K562 (cell line): ENCODE measurements around the gene TGM3. TPM values are rescaled to one million over a fixed set of nuclear protein-coding genes. Genes with fewer than 3 reads are reported as not detected.

Experiments
- ATAC-seq: fragments of 200-7000 bp; cut with Tn5 transposase; 3 replicates; pipeline ENCODE4 v1.9.1; 2020; ENCODE audit warnings: moderate library complexity
- Bru-seq: library from RNA; stranded (reverse); fragments of 400-500 nt; gene quantifications from one replicate; lab custom pipeline; 2021; lab: Mats Ljungman, UMichigan
- BruChase-seq, 2 experiments: library from RNA; stranded (reverse); fragments of 400-500 nt; gene quantifications; one replicate each; lab custom pipeline; 2021; lab: Mats Ljungman, UMichigan
- BruUV-seq: library from RNA; stranded (reverse); fragments of 400-500 nt; replicated peaks from 2 replicates; lab custom pipeline; 2021; lab: Mats Ljungman, UMichigan
- CTCF ChIA-PET: fragments of 300-600 bp; formaldehyde crosslinking; extraction: SDS; loops from one replicate; lab custom pipeline; 2021; ENCODE audit warnings: low intra/inter-chr PET ratio; lab: Yijun Ruan, JAX
- POLR2A ChIA-PET: fragments of 300-600, 350-650 bp; sonication (Branson Sonifier 250); formaldehyde crosslinking; extraction: SDS; loops from one replicate; lab custom pipeline; 2021; ENCODE audit warnings: antibody characterized with exemption, inconsistent platforms; lab: Yijun Ruan, JAX
- DNase-seq, 4 experiments: peaks; one replicate each; pipeline versions ENCODE4 v3.0.0 to v3.0.0-alpha.2; 2011 to 2018; ENCODE audit warnings: low spot score in 3 of 4, mixed read lengths in 3 of 4; ENCODE audit errors: extremely low read depth in 1 of 4
- FAIRE-seq: peaks from 2 replicates; lab custom pipeline; 2011; peaks lifted over from hg19 to GRCh38; lab: Jason Lieb, UNC
- H2AFZ ChIP-seq: 2 replicates; pipeline ENCODE4 v1.6.0; 2011; ENCODE audit warnings: low read depth, low read length, control low read depth, inconsistent platforms
- H3K27ac ChIP-seq: fragments of 200-600 bp; 3 replicates; pipeline ENCODE4 v1.8.0; 2011; ENCODE audit warnings: low read depth, mild to moderate bottlenecking, control low read depth, inconsistent platforms, low read length, moderate library complexity, mixed read lengths; ENCODE audit errors: extremely low read depth
- H3K27me3 ChIP-seq, 2 experiments: fragments of 300-600 bp in 1 of 2; 2 replicates in 1 of 2; 3 replicates in 1 of 2; pipeline versions ENCODE4 v1.6.0 to v1.8.0; 2011; ENCODE audit warnings: inconsistent platforms in 2 of 2, low read length in 2 of 2, mild to moderate bottlenecking in 1 of 2, mixed read lengths in 1 of 2, moderate library complexity in 1 of 2; ENCODE audit not compliant: control insufficient read depth in 2 of 2, insufficient read depth in 2 of 2
- H3K36me3 ChIP-seq: fragments of 300-600 bp; 3 replicates; pipeline ENCODE4 v1.8.0; 2011; ENCODE audit warnings: mild to moderate bottlenecking, low read length, inconsistent platforms; ENCODE audit not compliant: control insufficient read depth, insufficient read depth
- H3K4me1 ChIP-seq, 2 experiments: fragments of 200-600 bp in 1 of 2; replicated peaks in 1 of 2; 2 replicates in 1 of 2; 3 replicates in 1 of 2; pipeline versions ENCODE4 v1.5.1 to v1.8.0; 2011; ENCODE audit warnings: inconsistent platforms in 2 of 2, low read length in 2 of 2, mild to moderate bottlenecking in 1 of 2, mixed read lengths in 1 of 2, moderate library complexity in 1 of 2; ENCODE audit not compliant: control insufficient read depth in 2 of 2, insufficient read depth in 2 of 2
- H3K4me2 ChIP-seq: 2 replicates; pipeline ENCODE4 v1.6.1; 2011; ENCODE audit warnings: low read length, control low read depth, inconsistent platforms, mixed read lengths; ENCODE audit not compliant: insufficient read depth
- H3K4me3 ChIP-seq: fragments of 200-600 bp; sonication (generic), shearing (Covaris generic); 2 replicates; pipeline ENCODE4 v1.5.1; 2016; ENCODE audit warnings: control low read depth, inconsistent platforms
- H3K79me2 ChIP-seq: fragments of 200-600 bp; 3 replicates; pipeline ENCODE4 v1.8.0; 2011; ENCODE audit warnings: low read length, inconsistent platforms; ENCODE audit not compliant: control insufficient read depth, insufficient read depth
- H3K9ac ChIP-seq, 2 experiments: 2 replicates each; pipeline versions ENCODE4 v1.6.0 to v1.6.1; 2011; ENCODE audit warnings: low read depth in 2 of 2, low read length in 2 of 2, control low read depth in 1 of 2, inconsistent platforms in 1 of 2, mild to moderate bottlenecking in 1 of 2, mixed read lengths in 1 of 2; ENCODE audit not compliant: insufficient read depth in 1 of 2
- H3K9me1 ChIP-seq: one replicate; pipeline ENCODE4 v1.6.0; 2011; ENCODE audit warnings: inconsistent platforms, mild to moderate bottlenecking, low read length, moderate library complexity; ENCODE audit not compliant: control insufficient read depth, insufficient read depth
- H3K9me3 ChIP-seq: replicated peaks from 2 replicates; pipeline ENCODE4 v1.5.1; 2011; ENCODE audit warnings: low read depth, low read length, inconsistent platforms; ENCODE audit not compliant: control insufficient read depth, insufficient read depth
- H4K20me1 ChIP-seq: replicated peaks from 2 replicates; pipeline ENCODE4 v1.6.1; 2011; ENCODE audit warnings: low read length, inconsistent platforms, mixed read lengths; ENCODE audit not compliant: control insufficient read depth, insufficient read depth
- ATF4 ChIP-seq: fragments of 450-650 bp; formaldehyde crosslinking; IDR thresholded peaks from 2 replicates; pipeline ENCODE4 v1.4.0; 2022; ENCODE audit warnings: mild to moderate bottlenecking, moderate library complexity
- CC2D1A ChIP-seq: fragments of 450-650 bp; IDR thresholded peaks from 2 replicates; pipeline ENCODE4 v1.6.1; 2017; ENCODE audit warnings: mild to moderate bottlenecking
- E4F1 ChIP-seq: fragments of 250-450 bp; sonication (Bioruptor Pico); IDR thresholded peaks from 2 replicates; pipeline ENCODE4 v1.5.0; 2021; ENCODE audit warnings: mild to moderate bottlenecking, borderline replicate concordance
- ELF1 ChIP-seq: fragments of 200-800 bp; sonication (Bioruptor generic); IDR thresholded peaks from 2 replicates; pipeline ENCODE4 v1.6.1; 2016; ENCODE audit warnings: missing genetic modification characterization, missing compliant biosample characterization
- HNRNPK ChIP-seq: fragments of 200-400 bp; formaldehyde crosslinking; IDR thresholded peaks from one replicate; pipeline ENCODE4 v1.6.1; 2018; ENCODE audit warnings: mild to moderate bottlenecking, low read depth, low read length; ENCODE audit not compliant: poor library complexity, severe bottlenecking
- IFI16 ChIP-seq: fragments of 250-450 bp; sonication (Bioruptor Pico); IDR thresholded peaks from 2 replicates; pipeline ENCODE4 v2.1.2; 2022; ENCODE audit warnings: mild to moderate bottlenecking, inconsistent platforms
- PCBP1 ChIP-seq: fragments of 200-400 bp; formaldehyde crosslinking; IDR thresholded peaks from 2 replicates; pipeline ENCODE4 v1.6.1; 2018; ENCODE audit warnings: mild to moderate bottlenecking, low read depth, low read length; ENCODE audit not compliant: poor library complexity, severe bottlenecking
- PHF21A ChIP-seq: fragments of 450-650 bp; IDR thresholded peaks from 2 replicates; pipeline ENCODE4 v1.6.1; 2017; ENCODE audit warnings: low read depth, borderline replicate concordance
- PKNOX1 ChIP-seq: fragments of 450-650 bp; IDR thresholded peaks from 2 replicates; pipeline ENCODE4 v1.6.1; 2016
- POLR3A ChIP-seq: IDR thresholded peaks from 2 replicates; pipeline ENCODE4 v1.6.1; 2011; ENCODE audit warnings: borderline replicate concordance, mild to moderate bottlenecking, moderate library complexity; ENCODE audit not compliant: insufficient read length, insufficient read depth; ENCODE audit errors: extremely low read depth
- PRMT5 ChIP-seq: sonication (generic); formaldehyde crosslinking; IDR thresholded peaks from 2 replicates; pipeline ENCODE4 v1.5.0; 2020; ENCODE audit warnings: missing genetic modification reagents
- TEAD4 ChIP-seq, 2 experiments: sonication (generic) in 1 of 2; formaldehyde crosslinking in 1 of 2; IDR thresholded peaks; 2 replicates each; pipeline versions ENCODE4 v1.6.1 to v1.8.0; 2012 to 2022; ENCODE audit warnings: borderline replicate concordance in 1 of 2, inconsistent platforms in 1 of 2, low read length in 1 of 2, mild to moderate bottlenecking in 1 of 2, missing genetic modification reagents in 1 of 2
- WGBS: fragments of 100-300 bp; shearing (Covaris generic); methylation state at CpG from one replicate; pipeline ENCODE4 v1.1.6; 2016; ENCODE audit warnings: low coverage, mixed read lengths; ENCODE audit not compliant: insufficient coverage; ENCODE audit errors: missing lambda C conversion rate; 5-methylcytosine and 5-hydroxymethylcytosine counted together
- in situ Hi-C: fragments of 300-500 bp; cut with MboI; formaldehyde crosslinking; loops from 4 replicates; pipeline ENCODE4 v1.15.0; 2018; ENCODE audit warnings: inconsistent platforms, mixed read lengths
- intact Hi-C: fragments of 100-400 bp; cut with micrococcal nuclease; formaldehyde crosslinking; loops from 2 replicates; pipeline ENCODE4 v1.14.2; 2022
- long read RNA-seq, 3 experiments: library from polyadenylated mRNA in 2 of 3; library from RNA in 1 of 3; unstranded in 2 of 3; stranded (forward) in 1 of 3; transcript quantifications; one replicate each; pipeline ENCODE4 v2.0.0, GENCODE V29; 2019 to 2022
- polyA minus RNA-seq, 3 experiments: library from RNA; depleted of rRNA, polyadenylated mRNA; stranded (reverse); fragments of >200 nt; gene quantifications; 2 replicates each; pipeline ENCODE4 v1.2.3, GENCODE V29; 2011
- polyA plus RNA-seq, 8 experiments: library from polyadenylated mRNA; depleted of rRNA in 4 of 8; stranded (reverse) in 5 of 8; unstranded in 3 of 8; fragments of >200 nt; fragmentation: Nextera tagmentation in 2 of 8; fragmentation: Illumina TruSeq in 1 of 8; extraction: Ambion mirVana in 2 of 8; extraction: Trizol in 1 of 8; gene quantifications; 2 replicates each; pipeline versions ENCODE4 v1.2.1 to v1.2.3, GENCODE V29; 2011 to 2014; ENCODE audit warnings: inconsistent platforms in 1 of 8, missing spikeins in 1 of 8
- total RNA-seq, 7 experiments: library from RNA; depleted of rRNA in 6 of 7; stranded (reverse); fragments of >200 nt in 6 of 7; fragmentation: Illumina TruSeq in 2 of 7; extraction: Trizol in 2 of 7; gene quantifications; 2 replicates each; pipeline versions ENCODE4 v1.2.1 to v1.2.3, GENCODE V29; 2011 to 2021; ENCODE audit warnings: low replicate concordance in 1 of 7

TGM3 gene
- total RNA-seq (2011; cell fraction: chromatin; rRNA removed; ENCODE audit: low replicate concordance), result not detected in 2 replicates
- not detected in 2 replicates for total RNA-seq (2011; cell fraction: nucleolus; rRNA removed)
- total RNA-seq (2011; cell fraction: nucleoplasm; rRNA removed), result not detected in 2 replicates
- not detected in 2 replicates for total RNA-seq (2014; rRNA removed)
- total RNA-seq (2014; rRNA removed; fragmentation: Illumina TruSeq; extraction: Trizol), result not detected in 2 replicates
- total RNA-seq (2015; rRNA removed; fragmentation: Illumina TruSeq; extraction: Trizol), result not detected in 2 replicates
- total RNA-seq (2021), result not detected in 2 replicates
- polyA plus RNA-seq (2011; rRNA removed), result not detected in 2 replicates
- polyA plus RNA-seq (2011; cell fraction: cytosol; rRNA removed), result 0.03 TPM in 1 of 2 replicates, not detected in the other
- not detected in 2 replicates for polyA plus RNA-seq (2011; cell fraction: nucleus; rRNA removed)
- 0.07 TPM in 1 of 2 replicates, not detected in the other for polyA plus RNA-seq (2012)
- polyA plus RNA-seq (2014; fragmentation: Illumina TruSeq; extraction: Trizol), result not detected in 2 replicates
- not detected for polyA plus RNA-seq (2014; fragmentation: Nextera tagmentation; extraction: Ambion mirVana)
- polyA plus RNA-seq (2014; rRNA removed), result not detected in 2 replicates
- not detected in 2 replicates for polyA minus RNA-seq (2011; rRNA and poly(A)+ RNA removed)
- polyA minus RNA-seq (2011; cell fraction: cytosol; rRNA and poly(A)+ RNA removed), result not detected in 2 replicates
- polyA minus RNA-seq (2011; cell fraction: nucleus; rRNA and poly(A)+ RNA removed), result not detected in 2 replicates
- not detected for Bru-seq, nascent RNA
- BruChase-seq, experiment 1, labeled RNA remaining after a 2-hour chase, result percentile 2 among the genes with signal in this experiment
- BruChase-seq, experiment 2, labeled RNA remaining after a 6-hour chase, result percentile 5 among the genes with signal in this experiment
- long read RNA-seq, experiment 1, result 0 reads
- long read RNA-seq, experiment 2, result 0 reads
- long read RNA-seq, experiment 3, result 0 reads

GRCh38 chr20:2295886-2296515 is at the start of gene TGM3:
TGM3 (plus strand) TSS chr20:2296001; CDS start chr20:2296064, 63 bp downstream.
- no peak for FAIRE-seq
- CTCF ChIA-PET, result no interaction called here
- TF ChIP-seq CC2D1A (no peak), PCBP1 (no peak), PKNOX1 (no peak), PHF21A (no peak), IFI16 (no peak), ELF1 (tag) (no peak), ATF4 (CRISPR knock-in tag) (no peak), POLR3A (no peak), HNRNPK (no peak), E4F1 (CRISPR knock-in tag) (no peak), TEAD4 (IDR thresholded peaks at IDR 0.05; ENCODE audit: low read length) (no peak), TEAD4 (CRISPR knock-in tag; IDR thresholded peaks at IDR 0.05; ENCODE audit: borderline replicate concordance) (no peak), PRMT5 (CRISPR knock-in tag) (no peak)

More at GRCh38 chr20:2295886-2296515, at the start of gene TGM3:
- no TSS peak for BruUV-seq
- Histone ChIP-seq H3K4me3 (no peak within 1 kb of the TSS), H3K36me3 (no peaks in the 10 kb centered on the region), H2AFZ (no peak within 1 kb of the TSS; the same call in 1 of the 2 replicates), H3K4me2 (no peak within 1 kb of the TSS), H3K27me3 (peaks cover 0 to 3% of the 10 kb centered on the region in 2 experiments; a peak in 1 of 5 replicates), H3K27ac (no peak within 1 kb of the TSS), H3K9me1 (no peaks in the 10 kb centered on the region), H3K9me3 (no peaks in the 10 kb centered on the region), H4K20me1 (no peaks in the 10 kb centered on the region), H3K79me2 (no peaks in the 10 kb centered on the region), H3K4me1 (peaks cover 0 to 9% of the 10 kb centered on the region in 2 experiments; a peak in 3 of 5 replicates), H3K9ac (no peak within 1 kb of the TSS)
- no peak for DNase-seq
- intact Hi-C loops (no loop called here), in situ Hi-C loops (no loop called here)
- POLR2A ChIA-PET, result no interaction called here
- WGBS, result 26% methylated on average over 13 of the region's 13 CpGs
- no peak for ATAC-seq
